ENCODE measurements around the gene KIF3A.

DNA sequence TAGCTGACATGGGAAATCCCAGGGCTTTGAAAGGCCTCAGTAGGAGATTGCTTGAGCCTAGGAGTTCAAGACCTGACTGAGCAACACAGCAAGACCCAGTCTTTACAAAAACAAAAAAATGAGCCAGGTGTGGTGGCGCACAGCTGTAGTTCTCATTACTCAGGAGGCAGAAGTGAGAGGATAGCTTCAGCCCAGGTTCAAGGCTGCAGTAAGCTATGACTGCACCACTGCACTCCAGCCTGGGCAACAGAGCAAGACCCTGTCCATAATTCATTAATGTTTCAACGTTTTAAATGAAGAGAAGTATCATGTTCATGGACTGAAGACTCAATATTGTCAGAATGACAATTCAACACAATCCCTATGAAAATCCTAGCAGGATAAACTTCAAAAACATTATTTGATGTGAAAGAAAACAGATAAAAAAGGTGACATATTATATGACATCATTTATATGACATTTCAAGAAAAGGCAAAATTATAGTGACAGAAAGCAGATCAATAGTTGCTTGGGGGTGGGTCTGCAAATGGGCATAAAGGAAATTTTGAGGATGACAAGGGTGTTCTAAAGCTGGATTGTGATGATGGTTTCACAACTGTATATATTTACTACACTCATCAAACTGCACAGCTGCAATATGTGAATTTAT is 3.7 kb downstream of the KIF3A start:
- TF ChIP-seq POLR2A (IDR thresholded peaks at IDR 0.05), result no peak
- no peak for TF ChIP-seq CTCF (IDR thresholded peaks at IDR 0.05)
- TF ChIP-seq POLR2AphosphoS5 (IDR thresholded peaks at IDR 0.05), result no peak
- TF ChIP-seq EP300 (IDR thresholded peaks at IDR 0.05), result no peak
